Measurements from ENCODE around the gene MIX23.

DNA sequence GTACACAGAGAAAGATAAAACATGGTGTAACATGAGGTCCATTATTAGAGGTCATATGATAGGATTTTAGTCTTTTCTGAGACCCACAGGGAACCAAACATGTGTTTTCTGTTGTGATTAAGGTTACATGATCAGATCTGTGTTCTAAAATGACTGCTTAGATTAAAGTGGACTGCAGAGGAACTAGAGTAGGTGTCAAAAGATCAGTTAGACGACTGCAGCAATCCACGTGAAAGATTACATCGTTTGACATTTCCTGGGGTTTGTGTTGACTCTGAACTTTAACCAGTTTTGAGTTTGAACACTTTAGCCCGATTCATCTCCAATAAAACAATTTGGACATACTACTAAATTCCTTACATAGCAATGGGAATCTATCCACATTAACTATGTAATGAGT is 5.1 kb downstream of the MIX23 start:
- TF ChIP-seq, protein P1, sequence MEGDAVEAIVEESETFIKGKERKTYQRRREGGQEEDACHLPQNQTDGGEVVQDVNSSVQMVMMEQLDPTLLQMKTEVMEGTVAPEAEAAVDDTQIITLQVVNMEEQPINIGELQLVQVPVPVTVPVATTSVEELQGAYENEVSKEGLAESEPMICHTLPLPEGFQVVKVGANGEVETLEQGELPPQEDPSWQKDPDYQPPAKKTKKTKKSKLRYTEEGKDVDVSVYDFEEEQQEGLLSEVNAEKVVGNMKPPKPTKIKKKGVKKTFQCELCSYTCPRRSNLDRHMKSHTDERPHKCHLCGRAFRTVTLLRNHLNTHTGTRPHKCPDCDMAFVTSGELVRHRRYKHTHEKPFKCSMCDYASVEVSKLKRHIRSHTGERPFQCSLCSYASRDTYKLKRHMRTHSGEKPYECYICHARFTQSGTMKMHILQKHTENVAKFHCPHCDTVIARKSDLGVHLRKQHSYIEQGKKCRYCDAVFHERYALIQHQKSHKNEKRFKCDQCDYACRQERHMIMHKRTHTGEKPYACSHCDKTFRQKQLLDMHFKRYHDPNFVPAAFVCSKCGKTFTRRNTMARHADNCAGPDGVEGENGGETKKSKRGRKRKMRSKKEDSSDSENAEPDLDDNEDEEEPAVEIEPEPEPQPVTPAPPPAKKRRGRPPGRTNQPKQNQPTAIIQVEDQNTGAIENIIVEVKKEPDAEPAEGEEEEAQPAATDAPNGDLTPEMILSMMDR (IDR thresholded peaks at IDR 0.05), result no peak
- TF ChIP-seq RAD21 (IDR thresholded peaks at IDR 0.05; ENCODE audit: low read length) (no peak), POLR2AphosphoS5 (IDR thresholded peaks at IDR 0.05; ENCODE audit: low read depth, low read length) (no peak), EP300 (IDR thresholded peaks at IDR 0.05; ENCODE audit: borderline replicate concordance in 1 of 2, low read depth in 1 of 2, low read length in 1 of 2) (no peak)
- TF ChIP-seq, protein P2, sequence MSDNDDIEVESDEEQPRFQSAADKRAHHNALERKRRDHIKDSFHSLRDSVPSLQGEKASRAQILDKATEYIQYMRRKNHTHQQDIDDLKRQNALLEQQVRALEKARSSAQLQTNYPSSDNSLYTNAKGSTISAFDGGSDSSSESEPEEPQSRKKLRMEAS (IDR thresholded peaks at IDR 0.05; ENCODE audit: low read depth), result no peak
- TF ChIP-seq, protein P3, sequence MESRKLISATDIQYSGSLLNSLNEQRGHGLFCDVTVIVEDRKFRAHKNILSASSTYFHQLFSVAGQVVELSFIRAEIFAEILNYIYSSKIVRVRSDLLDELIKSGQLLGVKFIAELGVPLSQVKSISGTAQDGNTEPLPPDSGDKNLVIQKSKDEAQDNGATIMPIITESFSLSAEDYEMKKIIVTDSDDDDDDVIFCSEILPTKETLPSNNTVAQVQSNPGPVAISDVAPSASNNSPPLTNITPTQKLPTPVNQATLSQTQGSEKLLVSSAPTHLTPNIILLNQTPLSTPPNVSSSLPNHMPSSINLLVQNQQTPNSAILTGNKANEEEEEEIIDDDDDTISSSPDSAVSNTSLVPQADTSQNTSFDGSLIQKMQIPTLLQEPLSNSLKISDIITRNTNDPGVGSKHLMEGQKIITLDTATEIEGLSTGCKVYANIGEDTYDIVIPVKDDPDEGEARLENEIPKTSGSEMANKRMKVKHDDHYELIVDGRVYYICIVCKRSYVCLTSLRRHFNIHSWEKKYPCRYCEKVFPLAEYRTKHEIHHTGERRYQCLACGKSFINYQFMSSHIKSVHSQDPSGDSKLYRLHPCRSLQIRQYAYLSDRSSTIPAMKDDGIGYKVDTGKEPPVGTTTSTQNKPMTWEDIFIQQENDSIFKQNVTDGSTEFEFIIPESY (IDR thresholded peaks at IDR 0.05; ENCODE audit: borderline replicate concordance, low read depth), result no peak
- TF ChIP-seq, protein P4, sequence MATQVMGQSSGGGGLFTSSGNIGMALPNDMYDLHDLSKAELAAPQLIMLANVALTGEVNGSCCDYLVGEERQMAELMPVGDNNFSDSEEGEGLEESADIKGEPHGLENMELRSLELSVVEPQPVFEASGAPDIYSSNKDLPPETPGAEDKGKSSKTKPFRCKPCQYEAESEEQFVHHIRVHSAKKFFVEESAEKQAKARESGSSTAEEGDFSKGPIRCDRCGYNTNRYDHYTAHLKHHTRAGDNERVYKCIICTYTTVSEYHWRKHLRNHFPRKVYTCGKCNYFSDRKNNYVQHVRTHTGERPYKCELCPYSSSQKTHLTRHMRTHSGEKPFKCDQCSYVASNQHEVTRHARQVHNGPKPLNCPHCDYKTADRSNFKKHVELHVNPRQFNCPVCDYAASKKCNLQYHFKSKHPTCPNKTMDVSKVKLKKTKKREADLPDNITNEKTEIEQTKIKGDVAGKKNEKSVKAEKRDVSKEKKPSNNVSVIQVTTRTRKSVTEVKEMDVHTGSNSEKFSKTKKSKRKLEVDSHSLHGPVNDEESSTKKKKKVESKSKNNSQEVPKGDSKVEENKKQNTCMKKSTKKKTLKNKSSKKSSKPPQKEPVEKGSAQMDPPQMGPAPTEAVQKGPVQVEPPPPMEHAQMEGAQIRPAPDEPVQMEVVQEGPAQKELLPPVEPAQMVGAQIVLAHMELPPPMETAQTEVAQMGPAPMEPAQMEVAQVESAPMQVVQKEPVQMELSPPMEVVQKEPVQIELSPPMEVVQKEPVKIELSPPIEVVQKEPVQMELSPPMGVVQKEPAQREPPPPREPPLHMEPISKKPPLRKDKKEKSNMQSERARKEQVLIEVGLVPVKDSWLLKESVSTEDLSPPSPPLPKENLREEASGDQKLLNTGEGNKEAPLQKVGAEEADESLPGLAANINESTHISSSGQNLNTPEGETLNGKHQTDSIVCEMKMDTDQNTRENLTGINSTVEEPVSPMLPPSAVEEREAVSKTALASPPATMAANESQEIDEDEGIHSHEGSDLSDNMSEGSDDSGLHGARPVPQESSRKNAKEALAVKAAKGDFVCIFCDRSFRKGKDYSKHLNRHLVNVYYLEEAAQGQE (IDR thresholded peaks at IDR 0.05; ENCODE audit: low read depth, low read length), result no peak

Measured in SK-N-SH (cell line).